Activated CD4-positive, CD25-positive, alpha-beta regulatory T cell treated with anti-CD3 and anti-CD28 coated beads, Interleukin-2, amount 50 U/mL, for 24 hours (primary cell): Measurements from ENCODE around the gene ZBTB4.
"Not testable (repeated sequence)": the region's sequence is repeated elsewhere in the genome, so short reads cannot be mapped to it uniquely, and the experiment has no call there.

Source experiments
- ATAC-seq, 2 donors: fragments of 150-1000 bp; cut with Tn5 transposase; one replicate each; pipeline ENCODE4 v1.10.0; 2021; ENCODE audit warnings: mild to moderate bottlenecking in 1 of 2, moderate library complexity in 1 of 2

Gene ZBTB4

GRCh38 chr17:7470457-7470973 lies 8.9 kb downstream of the ZBTB4 start:
- ATAC-seq = not testable (repeated sequence)

GRCh38 chr17:7469843-7470242 lies 9.6 kb downstream of the ZBTB4 start:
- not testable (repeated sequence) for ATAC-seq

- no peak for ATAC-seq
Measured at GRCh38 chr17:7468804-7469389, 10.5 kb downstream of the ZBTB4 start.

- ATAC-seq = no peak
Measured at GRCh38 chr17:7468290-7468689, 11.1 kb downstream of the ZBTB4 start.

GRCh38 chr17:7467498-7467897 lies 11.9 kb downstream of the ZBTB4 start:
- ATAC-seq = no peak

GRCh38 chr17:7466639-7467341 lies 12.6 kb downstream of the ZBTB4 start:
- ATAC-seq = no peak

GRCh38 chr17:7466318-7466638 lies 13.2 kb downstream of the ZBTB4 start:
- no peak for ATAC-seq

- ATAC-seq = no peak
Measured at GRCh38 chr17:7465597-7466275, 13.7 kb downstream of the ZBTB4 start.

GRCh38 chr17:7464081-7464480 lies 15.3 kb downstream of the ZBTB4 start:
- ATAC-seq = no peak

- no peak for ATAC-seq
Measured at GRCh38 chr17:7463372-7463846, 16.0 kb downstream of the ZBTB4 start.

GRCh38 chr17:7462474-7463371 lies 16.7 kb downstream of the ZBTB4 start:
- ATAC-seq = no peak

GRCh38 chr17:7460850-7461660 lies 18.4 kb downstream of the ZBTB4 start:
- no peak for ATAC-seq

GRCh38 chr17:7459961-7460545 lies 19.4 kb downstream of the ZBTB4 start:
- ATAC-seq = no peak

- ATAC-seq = no peak
Measured at GRCh38 chr17:7448461-7448860, 31.0 kb downstream of the ZBTB4 start.

- peak; percentile 68 to 80 for ATAC-seq
Measured at GRCh38 chr17:7445619-7445968, 33.8 kb downstream of the ZBTB4 start.

GRCh38 chr17:7444682-7445618 lies 34.5 kb downstream of the ZBTB4 start, which contains the start of gene CHRNB1:
CHRNB1 (plus strand) TSS chr17:7445061; CDS start chr17:7445128, 67 bp downstream.
- peak in 1 of 2 donors; percentile 13 for ATAC-seq

- no peak for ATAC-seq
Measured at GRCh38 chr17:7443499-7444485, 35.6 kb downstream of the ZBTB4 start.

GRCh38 chr17:7442142-7442541 lies 37.3 kb downstream of the ZBTB4 start:
- ATAC-seq = no peak

GRCh38 chr17:7441266-7441665 lies 38.2 kb downstream of the ZBTB4 start:
- ATAC-seq = no peak
